Caco-2 (cell line): ENCODE results near the gene SLC39A6. TPM values are rescaled to one million over a fixed set of nuclear protein-coding genes. Genes with fewer than 3 reads are reported as not detected.

Experiments used
- BruUV-seq: library from RNA; stranded (reverse); fragments of 400-500 nt; replicated peaks from 2 replicates; lab custom pipeline; 2021; lab: Mats Ljungman, UMichigan
- CTCF ChIA-PET: fragments of 300-600 bp; sonication (Branson Sonifier 250); formaldehyde crosslinking; loops from one replicate; lab custom pipeline; 2022; ENCODE audit warnings: antibody characterized with exemption; lab: Charles Lee
- POLR2A ChIA-PET: fragments of 300-600 bp; sonication (Branson Sonifier 250); formaldehyde crosslinking; loops from one replicate; lab custom pipeline; 2022; ENCODE audit warnings: antibody characterized with exemption; lab: Charles Lee
- DNase-seq, 2 experiments: peaks; one replicate each; pipeline versions ENCODE4 v3.0.0 to v3.0.0-alpha.2; 2020 to 2022
- H3K27me3 ChIP-seq: replicated peaks from 2 replicates; pipeline ENCODE4 v1.6.0; 2011; ENCODE audit warnings: low read length; ENCODE audit not compliant: control insufficient read depth, insufficient read depth
- H3K36me3 ChIP-seq: 2 replicates; pipeline ENCODE4 v1.5.1; 2011; ENCODE audit warnings: low read length; ENCODE audit not compliant: control insufficient read depth, insufficient read depth
- H3K4me1 ChIP-seq: fragments of 250-450 bp; sonication (Bioruptor Pico); 2 replicates; pipeline ENCODE4 v1.5.1; 2020; ENCODE audit warnings: mild to moderate bottlenecking
- H3K4me3 ChIP-seq: 2 replicates; pipeline ENCODE4 v1.5.1; 2011; ENCODE audit warnings: low read depth, mild to moderate bottlenecking, control low read depth, low read length
- H3K9me3 ChIP-seq: fragments of 250-450 bp; sonication (Bioruptor Pico); 2 replicates; pipeline ENCODE4 v1.5.1; 2020; ENCODE audit warnings: mild to moderate bottlenecking, moderate library complexity
- H3K27ac Mint-ChIP-seq: one replicate; pipeline ENCODE4 v1.8.0; 2022; ENCODE audit warnings: mixed read lengths; ENCODE audit not compliant: unreplicated experiment
- H3K27me3 Mint-ChIP-seq: one replicate; pipeline ENCODE4 v1.8.0; 2022; ENCODE audit warnings: mixed read lengths; ENCODE audit not compliant: insufficient read depth, unreplicated experiment
- H3K36me3 Mint-ChIP-seq: one replicate; pipeline ENCODE4 v1.8.0; 2022; ENCODE audit warnings: mild to moderate bottlenecking, mixed read lengths; ENCODE audit not compliant: insufficient read depth, unreplicated experiment
- H3K4me1 Mint-ChIP-seq: one replicate; pipeline ENCODE4 v1.8.0; 2022; ENCODE audit warnings: low read depth, mixed read lengths; ENCODE audit not compliant: unreplicated experiment
- H3K4me3 Mint-ChIP-seq: one replicate; pipeline ENCODE4 v1.8.0; 2022; ENCODE audit warnings: mild to moderate bottlenecking, moderate library complexity, mixed read lengths; ENCODE audit not compliant: unreplicated experiment
- H3K9me3 Mint-ChIP-seq: one replicate; pipeline ENCODE4 v1.8.0; 2022; ENCODE audit warnings: mixed read lengths; ENCODE audit not compliant: unreplicated experiment
- intact Hi-C: fragments of 100-400 bp; cut with micrococcal nuclease; formaldehyde crosslinking; loops from one replicate; pipeline ENCODE4 v1.10.0; 2022; ENCODE audit not compliant: unreplicated experiment
- total RNA-seq: library from RNA; stranded (reverse); gene quantifications from 2 replicates; pipeline ENCODE4 v1.2.3, GENCODE V29; 2022
- TF ChIP-seq, protein P1 (sequence below), 2 experiments: fragments of 200-600 bp in 1 of 2; IDR thresholded peaks; 1 replicate in 1 of 2; 2 replicates in 1 of 2; pipeline versions ENCODE4 v1.5.1 to v1.8.0; 2011 to 2022; ENCODE audit warnings: antibody characterized with exemption in 1 of 2, control low read depth in 1 of 2, inconsistent platforms in 1 of 2, low read depth in 1 of 2, low read length in 1 of 2, mild to moderate bottlenecking in 1 of 2, moderate library complexity in 1 of 2; ENCODE audit not compliant: insufficient read depth in 1 of 2, severe bottlenecking in 1 of 2, unreplicated experiment in 1 of 2

Gene SLC39A6
- total RNA-seq, 1 experiment from 2014 or later, result 19.5 TPM

DNA sequence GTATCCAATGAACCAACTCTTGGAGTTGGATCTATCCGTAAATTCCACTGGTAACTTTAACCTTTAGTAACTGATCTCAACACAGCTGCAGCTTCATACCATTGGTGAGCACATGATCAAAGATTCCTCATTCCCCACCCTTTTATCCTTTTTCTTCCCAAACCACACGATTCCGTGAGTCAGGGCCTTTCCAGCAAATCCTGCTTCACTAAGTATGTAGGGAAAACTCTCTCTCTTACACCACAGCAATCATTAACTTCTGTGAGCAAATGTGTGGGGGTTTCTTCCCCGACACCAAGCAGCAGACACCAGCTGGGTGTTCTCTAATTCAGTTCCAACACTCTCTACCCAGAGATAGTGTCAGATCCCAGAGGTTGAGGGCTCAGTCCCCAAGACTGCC, 24.1 kb upstream of the SLC39A6 start:
- H3K4me1 ChIP-seq, result no peaks in the 10 kb centered on the region
- TF ChIP-seq, protein P1, sequence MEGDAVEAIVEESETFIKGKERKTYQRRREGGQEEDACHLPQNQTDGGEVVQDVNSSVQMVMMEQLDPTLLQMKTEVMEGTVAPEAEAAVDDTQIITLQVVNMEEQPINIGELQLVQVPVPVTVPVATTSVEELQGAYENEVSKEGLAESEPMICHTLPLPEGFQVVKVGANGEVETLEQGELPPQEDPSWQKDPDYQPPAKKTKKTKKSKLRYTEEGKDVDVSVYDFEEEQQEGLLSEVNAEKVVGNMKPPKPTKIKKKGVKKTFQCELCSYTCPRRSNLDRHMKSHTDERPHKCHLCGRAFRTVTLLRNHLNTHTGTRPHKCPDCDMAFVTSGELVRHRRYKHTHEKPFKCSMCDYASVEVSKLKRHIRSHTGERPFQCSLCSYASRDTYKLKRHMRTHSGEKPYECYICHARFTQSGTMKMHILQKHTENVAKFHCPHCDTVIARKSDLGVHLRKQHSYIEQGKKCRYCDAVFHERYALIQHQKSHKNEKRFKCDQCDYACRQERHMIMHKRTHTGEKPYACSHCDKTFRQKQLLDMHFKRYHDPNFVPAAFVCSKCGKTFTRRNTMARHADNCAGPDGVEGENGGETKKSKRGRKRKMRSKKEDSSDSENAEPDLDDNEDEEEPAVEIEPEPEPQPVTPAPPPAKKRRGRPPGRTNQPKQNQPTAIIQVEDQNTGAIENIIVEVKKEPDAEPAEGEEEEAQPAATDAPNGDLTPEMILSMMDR (IDR thresholded peaks at IDR 0.05; ENCODE audit: insufficient read depth in 1 of 2, low read depth in 1 of 2, low read length in 1 of 2, severe bottlenecking in 1 of 2, unreplicated experiment in 1 of 2), result no peak
- no peak overlapping the region for H3K4me3 ChIP-seq
- ChIA-PET CTCF (no interaction called here), POLR2A (no interaction called here)
- intact Hi-C loops, result no loop called here
- no peak for DNase-seq
- no peaks in the 10 kb centered on the region for H3K27me3 Mint-ChIP-seq
- H3K4me3 Mint-ChIP-seq, result no peak overlapping the region
- H3K36me3 ChIP-seq, result no peaks in the 10 kb centered on the region
- H3K27ac Mint-ChIP-seq, result no peak overlapping the region
- H3K9me3 ChIP-seq, result no peaks in the 10 kb centered on the region
- H3K4me1 Mint-ChIP-seq, result no peaks in the 10 kb centered on the region
- peaks cover 43% of the 10 kb centered on the region for H3K36me3 Mint-ChIP-seq
- no TSS peak for BruUV-seq
- H3K27me3 ChIP-seq, result no peaks in the 10 kb centered on the region
- H3K9me3 Mint-ChIP-seq, result no peaks in the 10 kb centered on the region

DNA sequence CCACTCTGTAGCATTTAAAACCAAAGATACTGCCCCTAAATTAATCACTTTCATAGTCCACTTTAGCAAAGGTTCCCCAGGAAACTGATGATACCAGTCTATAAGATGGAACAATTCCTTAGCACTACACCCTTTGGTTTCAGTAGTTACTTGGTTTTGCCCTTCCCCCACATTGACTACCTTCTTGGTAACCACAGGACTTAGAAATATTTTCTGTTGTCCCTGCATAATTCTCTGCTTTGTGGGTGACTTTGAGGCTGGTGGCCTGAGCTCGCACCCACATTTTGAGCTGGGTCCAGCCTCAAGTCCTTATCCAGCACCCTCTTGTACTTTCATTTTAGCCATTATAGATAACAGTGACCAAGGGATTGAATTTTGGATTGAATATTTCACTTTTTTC, 23.6 kb upstream of the SLC39A6 start:
- ChIA-PET CTCF (no interaction called here), POLR2A (no interaction called here)
- Mint-ChIP-seq H3K27me3 (no peaks in the 10 kb centered on the region), H3K36me3 (peaks cover 42% of the 10 kb centered on the region), H3K4me1 (no peaks in the 10 kb centered on the region), H3K9me3 (no peaks in the 10 kb centered on the region), H3K27ac (no peak overlapping the region), H3K4me3 (no peak overlapping the region)
- TF ChIP-seq, protein P1 (IDR thresholded peaks at IDR 0.05; ENCODE audit: insufficient read depth in 1 of 2, low read depth in 1 of 2, low read length in 1 of 2, severe bottlenecking in 1 of 2, unreplicated experiment in 1 of 2), result no peak
- Histone ChIP-seq H3K27me3 (no peaks in the 10 kb centered on the region), H3K4me3 (no peak overlapping the region), H3K36me3 (no peaks in the 10 kb centered on the region), H3K9me3 (no peaks in the 10 kb centered on the region), H3K4me1 (no peaks in the 10 kb centered on the region)
- intact Hi-C loops, result no loop called here
- BruUV-seq, result no TSS peak
- no peak for DNase-seq

DNA sequence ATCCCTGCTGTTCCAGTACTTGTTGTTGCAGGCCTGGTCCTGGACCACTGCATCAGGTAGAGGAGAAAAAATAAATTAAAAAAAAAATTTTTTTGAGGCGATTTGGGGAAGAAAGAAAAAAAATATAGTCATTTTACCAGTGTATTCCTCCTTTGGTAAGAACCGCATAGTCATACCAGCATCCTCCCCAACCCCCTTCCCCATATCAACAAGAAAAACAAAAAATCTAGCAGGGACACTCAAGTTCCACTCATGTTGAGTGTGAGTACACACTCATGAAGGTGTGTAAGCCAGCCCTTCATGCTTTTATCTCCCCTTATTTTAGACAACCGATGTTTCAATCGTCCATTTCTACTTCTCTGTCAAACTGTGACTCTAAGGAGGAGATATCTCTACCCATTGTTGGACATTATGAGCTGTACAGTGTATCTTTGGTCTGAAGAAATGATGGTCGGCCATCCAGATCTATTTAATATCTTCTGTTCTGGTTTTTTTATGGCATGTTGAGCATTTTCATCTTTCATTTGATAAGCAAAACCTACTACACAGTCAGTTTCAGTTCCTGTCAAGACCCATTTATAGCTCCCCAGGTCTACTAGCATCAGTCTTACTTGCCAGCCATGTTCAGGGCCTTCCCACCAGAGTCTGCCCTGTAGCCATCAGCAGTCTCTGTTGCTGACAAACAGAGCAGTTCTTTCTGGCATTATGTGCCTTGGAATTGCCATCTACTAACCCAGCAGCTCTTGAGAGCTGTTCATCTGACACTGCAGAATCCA, 20.6 kb upstream of the SLC39A6 start:
- Histone ChIP-seq H3K9me3 (no peaks in the 10 kb centered on the region), H3K4me1 (no peaks in the 10 kb centered on the region), H3K36me3 (no peaks in the 10 kb centered on the region), H3K4me3 (no peak overlapping the region), H3K27me3 (no peaks in the 10 kb centered on the region)
- H3K4me3 Mint-ChIP-seq, result no peak overlapping the region
- TF ChIP-seq, protein P1 (IDR thresholded peaks at IDR 0.05; ENCODE audit: insufficient read depth in 1 of 2, low read depth in 1 of 2, low read length in 1 of 2, severe bottlenecking in 1 of 2, unreplicated experiment in 1 of 2), result no peak
- CTCF ChIA-PET, result no interaction called here
- H3K9me3 Mint-ChIP-seq, result no peaks in the 10 kb centered on the region
- DNase-seq, result no peak
- no peaks in the 10 kb centered on the region for H3K4me1 Mint-ChIP-seq
- no peaks in the 10 kb centered on the region for H3K27me3 Mint-ChIP-seq
- H3K36me3 Mint-ChIP-seq, result peaks cover 42% of the 10 kb centered on the region
- intact Hi-C loops, result no loop called here
- POLR2A ChIA-PET, result no interaction called here
- no TSS peak for BruUV-seq
- no peak overlapping the region for H3K27ac Mint-ChIP-seq
